ENCODE results near the gene NKAPL.

- TF ChIP-seq CTCF (IDR thresholded peaks at IDR 0.05) = no peak
- no peak for TF ChIP-seq POLR2A (IDR thresholded peaks at IDR 0.05)
Observed at GRCh38 chr6:28296520-28297060, 37.5 kb downstream of the NKAPL start.
